ACC112 (cell line): ENCODE results near the gene ZBTB22.

Source experiments
- H2AFZ ChIP-seq: fragments of 200-600 bp; sonication (generic); one replicate; pipeline ENCODE4 v1.6.0; 2017; ENCODE audit warnings: antibody characterized with exemption, low read length; ENCODE audit not compliant: unreplicated experiment
- H3K27ac ChIP-seq: fragments of 200-600 bp; sonication (generic); 2 replicates; pipeline ENCODE4 v1.5.1; 2014; ENCODE audit warnings: low read depth, mild to moderate bottlenecking, antibody characterized with exemption, low read length, moderate library complexity
- H3K27me3 ChIP-seq: fragments of 200-600 bp; sonication (generic); 2 replicates; pipeline ENCODE4 v1.6.1; 2014; ENCODE audit warnings: mild to moderate bottlenecking, antibody characterized with exemption, low read length, moderate library complexity, mixed read lengths; ENCODE audit not compliant: insufficient read depth
- H3K36me3 ChIP-seq: fragments of 200-600 bp; sonication (generic); 2 replicates; pipeline ENCODE4 v1.6.1; 2016; ENCODE audit warnings: mild to moderate bottlenecking, antibody characterized with exemption, low read length, moderate library complexity, mixed read lengths; ENCODE audit not compliant: insufficient read depth
- H3K4me1 ChIP-seq: fragments of 200-600 bp; sonication (generic); one replicate; pipeline ENCODE4 v1.6.1; 2016; ENCODE audit warnings: low read length, mixed read lengths; ENCODE audit not compliant: insufficient read depth, unreplicated experiment, control insufficient read depth
- H3K4me3 ChIP-seq: fragments of 200-600 bp; sonication (generic); 2 replicates; pipeline ENCODE4 v1.5.1; 2014; ENCODE audit warnings: mild to moderate bottlenecking, low read depth, low read length
- H3K79me2 ChIP-seq: fragments of 200-600 bp; sonication (generic); one replicate; pipeline ENCODE4 v1.6.0; 2016; ENCODE audit warnings: low read length; ENCODE audit not compliant: control insufficient read depth, unreplicated experiment, insufficient read depth

The ZBTB22 gene

DNA sequence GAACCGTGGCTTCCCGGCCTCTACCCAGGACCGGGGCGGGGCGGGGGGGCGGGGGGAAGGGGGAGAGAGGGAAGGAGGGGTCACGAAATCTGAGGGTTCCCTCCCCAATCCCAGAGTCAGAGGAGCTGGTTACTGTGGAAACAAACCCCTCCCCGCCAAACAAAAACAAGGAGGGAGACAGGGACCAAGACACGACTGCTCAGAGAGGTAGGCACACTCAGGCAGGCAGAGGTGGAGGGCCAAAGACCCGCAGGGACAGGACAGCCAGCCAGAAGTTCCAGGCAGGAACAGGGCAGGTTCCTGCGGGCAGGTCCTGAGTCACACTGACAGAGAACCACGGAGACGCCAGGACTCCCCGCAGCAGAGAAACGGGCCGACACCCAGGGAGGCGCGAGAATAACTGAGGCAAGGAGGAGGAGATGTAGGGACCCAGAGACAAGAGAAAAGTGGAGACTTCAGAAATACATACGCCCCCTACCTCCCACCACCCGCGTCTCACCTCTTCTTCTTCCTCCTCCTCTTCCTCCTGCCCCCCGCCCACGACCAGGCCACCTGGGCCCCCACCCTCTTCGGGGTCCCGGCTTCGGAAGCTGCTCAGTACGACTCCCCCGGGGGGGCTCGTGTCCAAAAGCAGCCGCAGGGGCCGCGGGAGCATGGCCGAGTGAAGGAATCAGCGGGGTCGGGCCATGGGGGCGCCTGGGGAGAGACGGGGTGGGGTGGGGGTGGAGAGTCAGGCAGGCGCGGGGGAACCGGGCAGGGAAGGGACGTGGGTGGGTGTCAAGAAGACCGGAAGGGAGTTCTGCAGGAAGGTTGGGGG is 19.4 kb downstream of the ZBTB22 start:
- H3K36me3 ChIP-seq = no peaks in the 10 kb centered on the region

DNA sequence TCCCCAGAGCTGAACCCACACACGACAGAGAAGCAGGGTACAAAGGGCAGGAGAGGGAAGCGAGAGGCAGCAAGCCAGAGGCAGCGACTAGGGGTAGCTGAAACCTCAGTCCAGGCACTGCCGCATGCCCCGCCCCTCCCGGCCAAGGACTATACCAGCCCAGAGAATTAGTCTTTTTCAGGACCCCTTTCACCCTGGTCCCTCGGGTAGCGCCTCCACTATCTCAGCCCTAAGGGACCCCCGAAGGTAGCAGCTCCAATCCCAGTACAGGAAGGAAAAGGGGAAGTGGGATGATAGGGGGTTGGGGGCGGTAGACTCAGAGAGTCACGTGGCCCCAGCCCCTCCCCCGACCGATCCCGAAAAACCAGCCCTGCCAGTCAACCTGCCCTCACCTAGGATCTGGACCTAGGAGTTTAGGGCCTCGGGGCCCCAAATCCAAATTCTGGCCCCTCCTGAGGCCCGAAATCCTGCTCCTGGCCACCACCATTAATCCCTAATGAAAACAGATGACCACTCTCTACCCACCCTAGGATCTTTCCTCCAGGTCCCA is 20.1 kb downstream of the ZBTB22 start:
- Histone ChIP-seq H3K79me2 (peaks cover 10% of the 10 kb centered on the region), H3K27ac (peak overlapping the region; percentile 70), H3K4me3 (peak overlapping the region; percentile 86), H3K36me3 (no peaks in the 10 kb centered on the region), H2AFZ (peak overlapping the region; percentile 73), H3K27me3 (no peaks in the 10 kb centered on the region), H3K4me1 (peaks cover 6% of the 10 kb centered on the region)

More for the DNA sequence above, 19.4 kb downstream of the ZBTB22 start:
- no peak overlapping the region for H2AFZ ChIP-seq
- H3K4me3 ChIP-seq = peak overlapping the region; percentile 86
- peak overlapping the region; percentile 95 for H3K27ac ChIP-seq
- peaks cover 6% of the 10 kb centered on the region for H3K4me1 ChIP-seq
- H3K27me3 ChIP-seq = no peaks in the 10 kb centered on the region
- peaks cover 10% of the 10 kb centered on the region for H3K79me2 ChIP-seq

DNA sequence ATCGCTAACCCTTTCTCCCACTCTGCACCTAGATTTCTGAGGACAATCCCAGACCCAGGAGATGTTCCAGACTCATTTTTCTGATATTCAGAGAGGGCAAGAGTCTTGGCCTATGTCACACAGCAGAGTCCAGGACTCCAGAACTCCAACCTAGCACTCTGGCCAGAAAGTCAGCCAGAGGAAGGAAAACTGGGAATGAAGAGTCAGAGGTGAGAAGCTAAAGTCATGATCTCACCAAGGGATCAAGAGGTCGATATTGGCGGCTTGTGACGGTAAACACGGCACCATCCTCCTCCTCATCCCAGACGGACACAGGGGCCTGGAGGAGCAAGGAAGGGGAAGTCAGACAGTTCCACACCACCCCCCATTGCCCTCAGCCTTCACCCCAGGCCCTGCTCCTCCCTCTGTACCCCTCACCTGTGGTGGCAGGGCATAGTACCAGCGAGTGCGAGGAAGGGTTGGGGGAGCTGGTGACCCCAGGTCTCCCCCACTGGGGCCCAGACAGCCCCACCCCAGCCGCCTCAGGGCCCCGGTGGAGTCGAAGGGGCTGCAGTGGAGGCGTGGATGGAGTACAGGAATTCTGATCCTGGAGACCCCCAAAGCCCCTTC is 20.6 kb downstream of the ZBTB22 start:
- Histone ChIP-seq H2AFZ (no peak overlapping the region), H3K4me1 (peaks cover 6% of the 10 kb centered on the region), H3K36me3 (no peaks in the 10 kb centered on the region), H3K27me3 (no peaks in the 10 kb centered on the region), H3K79me2 (peaks cover 10% of the 10 kb centered on the region), H3K27ac (no peak overlapping the region), H3K4me3 (peak overlapping the region; percentile 86)

DNA sequence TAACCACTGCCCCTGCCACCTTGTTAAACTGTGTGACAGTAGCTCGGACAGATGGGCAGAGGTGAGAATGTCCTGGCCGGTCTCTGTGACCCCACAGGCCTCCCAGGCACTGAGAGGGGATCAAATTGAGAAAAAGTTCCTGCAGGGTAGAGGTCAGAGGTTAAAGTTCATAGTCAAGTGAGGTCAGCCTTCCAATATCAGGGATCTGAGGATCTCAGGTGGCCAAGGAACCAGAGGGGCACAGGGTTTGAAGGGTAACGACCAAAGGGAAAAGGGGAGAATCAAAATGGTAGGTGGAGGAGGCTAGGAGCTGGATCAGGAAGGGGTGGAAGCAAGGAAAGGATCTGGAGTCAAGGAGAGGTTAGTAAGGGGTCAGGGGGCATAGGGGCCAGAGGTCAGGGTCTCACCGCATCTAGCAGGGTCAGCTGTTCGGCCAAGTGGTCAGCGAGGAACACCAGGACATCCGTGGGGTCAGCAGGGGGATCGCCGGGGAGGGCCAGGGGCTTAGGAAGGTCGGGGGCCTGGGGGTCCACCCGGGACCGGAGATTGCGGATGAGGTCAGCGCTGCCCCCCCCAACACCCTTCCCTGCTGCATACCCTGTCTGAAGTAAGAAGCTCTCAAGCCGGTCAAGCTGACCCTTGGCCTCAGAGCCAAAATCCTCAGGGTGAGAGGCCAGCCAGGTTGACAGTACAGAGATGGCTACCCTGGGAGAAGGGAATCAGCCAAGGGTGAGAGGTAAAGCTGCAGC is 21.7 kb downstream of the ZBTB22 start:
- no peak overlapping the region for H3K4me3 ChIP-seq
- H3K36me3 ChIP-seq = no peaks in the 10 kb centered on the region
- no peak overlapping the region for H3K27ac ChIP-seq
- no peak overlapping the region for H2AFZ ChIP-seq
- H3K27me3 ChIP-seq = no peaks in the 10 kb centered on the region
- H3K79me2 ChIP-seq = peaks cover 9% of the 10 kb centered on the region
- peaks cover 6% of the 10 kb centered on the region for H3K4me1 ChIP-seq

DNA sequence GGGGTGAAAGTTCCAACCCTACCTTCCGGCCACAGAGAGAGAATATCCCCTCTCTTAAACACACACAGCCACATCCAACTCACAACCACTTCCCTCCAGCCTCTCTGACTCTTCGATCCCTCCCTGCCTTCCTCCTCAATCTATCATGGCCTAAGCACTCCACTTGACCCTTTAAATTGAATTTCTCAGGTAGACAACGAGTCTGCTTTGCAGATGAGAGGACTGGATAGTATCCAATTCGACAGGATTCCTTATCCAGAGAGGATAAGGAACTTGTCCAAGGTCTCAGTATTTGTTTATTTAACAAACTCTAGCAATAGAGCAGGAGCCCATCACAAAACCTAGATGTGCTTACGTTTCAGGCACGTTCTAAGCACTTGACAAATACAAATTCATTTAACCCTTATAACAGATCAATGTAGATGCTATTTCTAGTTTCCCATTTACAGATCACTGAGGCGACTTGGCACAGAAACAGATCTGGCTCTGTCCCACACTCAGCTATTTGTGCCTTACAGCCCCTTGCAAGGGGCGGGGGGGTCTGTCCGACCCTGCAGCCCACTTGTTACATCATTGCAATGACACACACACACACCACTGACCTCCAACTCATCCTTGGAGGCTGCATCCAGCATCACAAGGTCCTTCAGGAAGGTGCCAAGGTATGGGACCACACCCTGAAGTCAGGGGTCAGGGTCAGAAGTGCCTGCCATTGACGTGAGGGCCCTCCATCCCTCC is 23.3 kb downstream of the ZBTB22 start:
- Histone ChIP-seq H3K4me1 (peaks cover 9% of the 10 kb centered on the region), H3K36me3 (no peaks in the 10 kb centered on the region), H3K4me3 (no peak overlapping the region), H3K79me2 (peaks cover 22% of the 10 kb centered on the region), H2AFZ (no peak overlapping the region), H3K27ac (no peak overlapping the region), H3K27me3 (no peaks in the 10 kb centered on the region)

DNA sequence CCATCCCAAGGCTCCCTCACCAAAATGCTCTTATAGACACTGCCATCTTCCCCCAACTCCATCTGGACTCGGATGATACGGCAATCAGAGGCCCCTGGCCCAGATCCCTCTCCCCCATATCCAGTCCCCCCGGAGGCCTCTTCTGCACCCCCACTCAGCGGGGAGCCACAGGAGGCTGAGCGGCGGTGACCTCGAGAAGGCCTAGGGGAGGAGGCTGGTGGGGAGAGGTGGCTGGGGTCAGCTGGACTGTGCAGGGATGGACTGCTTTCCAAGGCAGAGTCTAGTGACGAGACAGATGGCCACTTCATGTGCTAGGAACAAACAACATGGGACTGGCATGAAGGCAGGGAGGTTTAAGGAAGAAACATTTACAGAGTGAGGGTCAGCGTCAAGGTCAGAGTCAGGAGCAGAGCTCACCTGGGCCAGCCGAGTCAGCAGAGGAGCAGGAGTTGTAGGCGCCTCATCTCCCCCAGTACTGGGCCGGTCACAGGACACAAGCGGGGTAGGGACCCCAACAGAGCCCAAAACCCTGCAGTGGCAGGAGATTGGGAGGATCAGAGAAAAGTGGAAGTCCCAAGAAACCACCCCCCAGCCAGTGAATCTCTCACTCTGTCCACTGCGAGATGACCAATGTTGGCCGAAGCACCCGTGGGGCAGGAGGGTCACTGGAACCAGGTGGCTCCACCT is 24.4 kb downstream of the ZBTB22 start:
- no peaks in the 10 kb centered on the region for H3K27me3 ChIP-seq
- H3K4me1 ChIP-seq = peaks cover 11% of the 10 kb centered on the region
- no peak overlapping the region for H3K4me3 ChIP-seq
- H3K36me3 ChIP-seq = no peaks in the 10 kb centered on the region
- H3K79me2 ChIP-seq = peaks cover 28% of the 10 kb centered on the region
- no peak overlapping the region for H2AFZ ChIP-seq
- H3K27ac ChIP-seq = no peak overlapping the region

DNA sequence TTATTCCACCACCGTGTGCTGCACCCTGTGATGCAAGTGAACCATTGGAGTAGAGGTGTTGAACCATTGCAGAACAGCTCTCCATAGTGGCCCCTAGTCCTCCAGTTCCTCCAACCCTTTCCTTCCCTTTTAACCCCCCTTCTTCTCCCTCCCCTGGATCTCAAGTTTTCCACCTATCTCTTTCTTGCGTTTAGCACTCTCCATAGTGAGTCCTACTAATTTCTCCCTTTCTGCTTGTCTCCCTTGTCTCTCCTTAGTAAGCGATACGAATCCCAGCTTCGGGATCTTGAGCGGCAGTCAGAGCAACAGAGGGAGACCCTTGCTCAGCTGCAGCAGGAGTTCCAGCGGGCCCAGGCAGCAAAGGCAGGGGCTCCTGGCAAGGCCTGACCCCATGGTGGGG is 27.1 kb downstream of the ZBTB22 start:
- H3K27me3 ChIP-seq = no peaks in the 10 kb centered on the region
- peaks cover 32% of the 10 kb centered on the region for H3K79me2 ChIP-seq
- no peaks in the 10 kb centered on the region; the same call in 1 of the 2 replicates for H3K36me3 ChIP-seq
- H3K4me1 ChIP-seq = peaks cover 10% of the 10 kb centered on the region
- no peak overlapping the region for H2AFZ ChIP-seq
- peak overlapping the region; percentile 97 for H3K4me3 ChIP-seq
- no peak overlapping the region for H3K27ac ChIP-seq

DNA sequence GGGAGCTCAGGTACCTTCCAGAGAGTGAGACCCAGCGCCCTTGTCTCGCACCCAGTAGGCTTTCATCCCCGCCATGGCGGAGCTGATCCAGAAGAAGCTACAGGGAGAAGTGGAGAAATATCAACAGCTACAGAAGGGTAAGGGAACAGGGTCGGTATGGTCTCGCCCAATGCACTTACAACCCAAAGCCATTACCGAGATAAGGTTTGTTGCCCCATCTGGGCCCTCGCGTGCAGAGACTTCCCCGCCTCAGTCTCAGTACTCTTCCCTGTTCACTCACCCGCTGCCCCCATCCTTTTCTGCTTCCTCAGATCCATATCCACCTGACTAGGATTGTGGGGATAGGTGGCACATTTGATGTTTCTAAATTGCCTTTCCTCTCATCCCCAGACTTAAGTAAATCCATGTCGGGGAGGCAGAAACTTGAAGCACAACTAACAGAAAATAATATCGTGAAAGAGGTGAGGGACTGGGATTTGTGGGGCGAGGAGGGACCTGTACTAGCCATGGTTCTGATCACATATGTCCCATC is 27.7 kb downstream of the ZBTB22 start:
- H3K4me1 ChIP-seq = peaks cover 10% of the 10 kb centered on the region
- peak overlapping the region; percentile 91 for H2AFZ ChIP-seq
- peaks cover 32% of the 10 kb centered on the region for H3K79me2 ChIP-seq
- peaks cover under 1% of the 10 kb centered on the region; the same call in 1 of the 2 replicates for H3K36me3 ChIP-seq
- H3K27me3 ChIP-seq = no peaks in the 10 kb centered on the region
- H3K27ac ChIP-seq = peak overlapping the region; percentile 8; the same call in 1 of the 2 replicates
- peak overlapping the region; percentile 97 for H3K4me3 ChIP-seq

DNA sequence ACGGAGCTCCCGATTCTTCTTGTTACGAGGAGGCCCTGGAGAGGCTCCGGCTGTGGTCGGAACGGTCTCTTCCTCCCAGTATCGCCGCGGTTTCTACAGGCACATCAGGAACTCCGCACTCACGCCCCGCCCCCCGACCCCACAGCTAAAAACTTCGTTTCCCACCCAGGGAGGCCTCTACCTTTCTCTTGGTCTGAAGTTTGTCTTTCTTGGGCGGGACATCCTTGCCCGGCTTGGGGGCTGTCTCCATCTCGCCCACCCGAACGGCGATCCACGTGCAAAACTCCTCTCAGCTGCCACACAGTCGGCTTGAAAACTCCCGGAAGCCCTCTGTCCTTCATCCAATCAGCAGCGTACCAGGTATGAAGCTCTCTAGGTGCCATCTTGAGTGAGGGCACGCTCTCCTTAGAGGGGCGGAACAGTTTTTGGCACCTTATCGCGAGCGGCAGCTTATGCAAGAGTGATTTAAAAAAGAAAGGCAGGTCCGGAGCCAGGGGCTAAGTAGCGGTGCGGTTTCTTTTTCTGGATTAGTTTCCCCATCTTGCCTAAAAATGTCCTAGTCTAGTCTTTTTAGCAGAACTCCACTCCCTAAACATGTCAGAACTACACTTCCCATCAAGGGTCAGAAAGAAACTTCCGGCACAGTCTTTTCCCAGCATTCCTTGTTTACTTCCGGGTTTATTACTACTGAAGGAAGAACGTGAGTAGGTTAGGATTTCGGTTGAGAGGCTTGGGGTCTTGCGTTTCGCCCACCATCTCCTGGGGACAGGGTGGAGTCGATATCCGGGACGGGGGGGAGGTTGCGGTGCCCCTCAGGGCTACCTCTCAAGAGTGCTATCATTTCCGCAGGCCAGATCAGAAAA is 28.4 kb downstream of the ZBTB22 start, which contains the start of the genes PFDN6 and WDR46:
Gene PFDN6, plus strand, starts transcription at position 681 of the 863 bp plus-strand sequence. CDS start 256 bp downstream, outside the sequence.
Gene WDR46, minus strand, starts transcription at position 319 of the 863 bp plus-strand sequence. Its CDS starts 69 bp downstream, at position 250.
- Histone ChIP-seq H3K27me3 (no peaks in the 10 kb centered on the region), H3K36me3 (peaks cover 7% of the 10 kb centered on the region; the same call in 1 of the 2 replicates), H2AFZ (peak within 1 kb of the TSS; percentile 91), H3K27ac (peak within 1 kb of the TSS; percentile 8), H3K4me1 (peaks cover 10% of the 10 kb centered on the region), H3K4me3 (peak within 1 kb of the TSS; percentile 97), H3K79me2 (peaks cover 32% of the 10 kb centered on the region)
